GM12875 (cell line): ENCODE measurements around the gene DLG3.

ENCODE experiments used
- H3K4me3 ChIP-seq: one replicate; pipeline ENCODE4 v1.5.1; 2011; ENCODE audit warnings: low read depth, low read length, control low read depth
- TF ChIP-seq, protein P1 (sequence below): IDR thresholded peaks from 2 replicates; pipeline ENCODE4 v1.5.1; 2011; ENCODE audit warnings: low read depth, mild to moderate bottlenecking, control low read depth, inconsistent platforms, low read length, moderate library complexity, borderline replicate concordance; ENCODE audit not compliant: insufficient read depth

DLG3 gene

DNA sequence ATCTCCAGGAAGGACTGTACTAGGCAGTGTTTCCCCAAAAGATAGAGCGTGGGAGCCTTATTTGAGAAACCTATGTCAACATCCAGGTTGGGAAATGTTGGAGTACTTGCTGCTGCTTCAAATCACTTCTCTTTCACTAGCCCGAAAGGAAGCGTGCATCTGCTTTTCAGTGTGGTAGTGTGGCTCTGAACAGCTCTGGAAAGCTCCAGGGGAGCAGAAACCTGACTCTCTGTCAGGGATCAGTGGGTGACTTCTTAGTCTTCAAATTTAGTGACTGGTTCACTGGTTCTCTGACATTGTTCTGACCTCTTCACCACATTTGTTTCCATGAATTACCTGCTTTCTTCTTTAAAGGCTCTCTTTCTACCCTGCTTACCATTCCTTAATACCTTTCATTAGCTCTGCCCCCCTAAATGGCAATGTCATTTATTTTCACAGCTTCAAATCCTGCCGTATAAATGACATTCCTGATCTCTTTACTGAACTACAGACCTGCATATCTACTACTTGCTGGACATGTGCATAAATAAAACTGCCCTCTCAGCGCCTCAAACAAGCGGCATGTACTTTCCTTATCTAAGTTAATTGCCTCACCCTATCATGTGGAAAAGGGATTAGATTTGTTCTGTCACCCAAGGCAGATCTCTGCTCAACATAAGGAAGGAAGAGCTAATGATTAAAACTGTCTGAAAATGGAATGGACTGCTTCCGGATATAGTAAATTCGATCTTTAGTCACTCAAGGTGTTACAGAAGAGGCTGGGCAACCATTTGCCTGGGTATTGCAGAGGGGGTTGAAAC is 37.0 kb downstream of the DLG3 start:
- TF ChIP-seq, protein P1, sequence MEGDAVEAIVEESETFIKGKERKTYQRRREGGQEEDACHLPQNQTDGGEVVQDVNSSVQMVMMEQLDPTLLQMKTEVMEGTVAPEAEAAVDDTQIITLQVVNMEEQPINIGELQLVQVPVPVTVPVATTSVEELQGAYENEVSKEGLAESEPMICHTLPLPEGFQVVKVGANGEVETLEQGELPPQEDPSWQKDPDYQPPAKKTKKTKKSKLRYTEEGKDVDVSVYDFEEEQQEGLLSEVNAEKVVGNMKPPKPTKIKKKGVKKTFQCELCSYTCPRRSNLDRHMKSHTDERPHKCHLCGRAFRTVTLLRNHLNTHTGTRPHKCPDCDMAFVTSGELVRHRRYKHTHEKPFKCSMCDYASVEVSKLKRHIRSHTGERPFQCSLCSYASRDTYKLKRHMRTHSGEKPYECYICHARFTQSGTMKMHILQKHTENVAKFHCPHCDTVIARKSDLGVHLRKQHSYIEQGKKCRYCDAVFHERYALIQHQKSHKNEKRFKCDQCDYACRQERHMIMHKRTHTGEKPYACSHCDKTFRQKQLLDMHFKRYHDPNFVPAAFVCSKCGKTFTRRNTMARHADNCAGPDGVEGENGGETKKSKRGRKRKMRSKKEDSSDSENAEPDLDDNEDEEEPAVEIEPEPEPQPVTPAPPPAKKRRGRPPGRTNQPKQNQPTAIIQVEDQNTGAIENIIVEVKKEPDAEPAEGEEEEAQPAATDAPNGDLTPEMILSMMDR, result no peak
- no peak overlapping the region for H3K4me3 ChIP-seq

DNA sequence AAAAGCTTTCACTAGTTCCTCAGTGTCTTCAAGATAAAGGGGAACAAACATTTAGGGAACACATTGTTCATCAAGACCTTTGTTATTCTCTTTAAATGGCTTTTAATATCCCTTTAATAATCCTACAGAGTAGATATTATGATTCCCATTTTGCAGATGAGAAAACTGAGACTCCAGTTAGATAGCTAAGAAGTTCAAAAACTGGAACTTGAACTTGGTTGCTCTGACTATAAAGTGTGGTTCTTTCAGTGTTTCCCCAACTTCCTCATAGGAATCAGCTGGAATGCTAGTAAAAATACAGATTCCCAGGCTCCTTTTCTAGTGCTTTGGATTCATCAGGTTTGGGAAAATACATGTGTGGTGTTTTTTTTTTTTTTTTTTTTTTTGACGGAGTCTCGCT is 37.7 kb downstream of the DLG3 start:
- TF ChIP-seq, protein P1, result no peak
- no peak overlapping the region for H3K4me3 ChIP-seq

DNA sequence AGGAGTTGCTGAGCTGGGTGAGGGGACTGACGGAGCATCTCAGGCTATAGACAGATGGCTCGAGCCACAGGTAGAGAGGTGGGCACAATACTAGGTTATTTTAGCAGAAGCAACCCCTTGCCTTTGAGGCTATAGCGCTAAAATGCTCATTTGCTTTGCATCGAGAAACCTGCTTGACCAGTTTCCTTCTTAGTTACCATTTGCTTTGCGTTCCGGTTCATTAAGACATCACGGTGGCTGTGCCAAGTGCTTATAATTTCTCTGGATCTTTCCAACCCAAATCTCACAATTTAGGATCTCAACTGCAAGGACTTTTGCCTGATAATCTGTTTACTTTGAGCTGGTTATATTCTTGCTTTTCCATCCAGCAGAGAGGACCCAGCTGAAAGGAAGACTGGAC is 40.8 kb downstream of the DLG3 start:
- H3K4me3 ChIP-seq, result no peak overlapping the region
- TF ChIP-seq, protein P1, result no peak

DNA sequence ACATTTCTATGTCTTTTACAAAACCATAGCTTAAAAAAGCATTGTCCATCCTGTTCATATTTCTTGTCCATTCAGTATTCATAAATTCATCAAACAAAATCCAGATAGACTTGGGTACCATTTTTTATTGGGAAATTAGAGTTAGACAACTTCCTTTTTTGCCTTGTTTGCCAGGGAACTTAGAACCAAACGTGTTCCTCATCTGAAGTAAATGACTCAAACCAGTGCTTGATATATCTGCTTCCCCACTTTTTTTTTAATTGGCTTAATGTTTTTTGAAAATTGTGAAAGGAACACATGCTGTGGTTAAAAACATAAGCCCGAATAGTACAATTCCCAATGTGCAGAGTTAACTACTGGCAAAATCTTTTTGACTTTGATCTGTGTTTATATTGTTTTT is 44.2 kb downstream of the DLG3 start:
- H3K4me3 ChIP-seq, result no peak overlapping the region
- TF ChIP-seq, protein P1, result no peak

DNA sequence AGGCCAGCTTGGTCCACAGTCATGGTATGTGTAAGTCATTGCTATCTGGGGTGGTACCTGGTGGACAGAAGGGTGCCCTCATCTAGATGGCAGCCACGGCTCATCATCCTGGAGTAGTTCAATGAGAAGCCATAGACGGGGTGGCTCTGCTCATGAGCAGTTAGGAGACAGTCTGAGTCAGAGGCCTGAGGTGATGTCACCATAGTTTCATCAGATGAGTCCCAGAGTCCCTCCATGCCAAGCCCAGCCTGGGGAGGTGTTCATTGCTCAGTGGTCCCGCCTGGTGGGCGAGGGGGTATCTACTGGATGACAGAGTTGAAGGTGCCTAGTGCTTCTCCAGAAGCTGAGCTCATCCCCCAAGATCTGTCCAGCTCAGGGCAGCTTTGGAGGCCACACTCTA is 49.8 kb downstream of the DLG3 start:
- no peak overlapping the region for H3K4me3 ChIP-seq
- TF ChIP-seq, protein P1, result no peak

DNA sequence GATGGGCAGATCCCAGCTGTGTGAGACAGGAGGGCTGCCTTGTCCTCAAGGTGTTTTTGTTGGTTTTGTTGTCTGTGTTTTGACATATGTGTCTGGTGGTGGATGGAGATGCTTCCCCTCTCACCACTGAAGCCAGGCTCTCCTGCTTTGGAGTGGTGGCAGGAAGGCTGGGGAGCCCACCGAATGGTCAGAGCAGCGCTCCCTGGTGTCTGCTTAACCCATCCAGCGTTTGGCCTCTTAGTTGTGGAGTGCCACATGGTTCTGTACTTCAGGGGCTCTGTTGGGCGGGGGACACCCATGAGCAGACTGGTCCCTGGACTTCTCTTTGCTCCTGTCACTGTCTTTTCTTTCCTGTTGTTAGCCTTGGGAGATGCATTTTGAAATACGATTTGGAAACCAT is 51.9 kb downstream of the DLG3 start:
- no peak overlapping the region for H3K4me3 ChIP-seq
- TF ChIP-seq, protein P1, result no peak

DNA sequence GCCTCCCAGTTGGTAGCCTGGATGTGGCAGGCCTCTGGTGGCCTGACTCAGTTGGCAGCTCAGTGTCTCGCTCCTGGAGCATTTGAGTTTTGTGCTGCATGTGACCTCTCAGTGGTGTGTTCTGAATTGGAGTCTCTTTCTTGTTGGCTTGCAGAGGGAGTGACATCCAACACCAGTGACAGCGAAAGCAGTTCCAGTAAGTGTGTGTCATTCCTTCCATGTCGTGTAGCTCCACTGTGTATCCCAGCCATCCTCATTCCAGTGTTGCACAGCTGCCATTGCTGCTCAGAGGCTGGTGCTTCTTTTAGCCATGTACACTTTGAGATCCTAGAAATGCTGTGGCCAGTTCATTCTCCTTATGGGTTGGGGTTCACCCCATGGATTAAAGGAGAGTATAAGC is 52.4 kb downstream of the DLG3 start:
- TF ChIP-seq, protein P1, result no peak
- no peak overlapping the region for H3K4me3 ChIP-seq
